Fibroblast of mammary gland (primary cell): ENCODE measurements around the gene DIP2C.

Experiments used
- DNase-seq: peaks from one replicate; pipeline ENCODE4 v3.0.0-alpha.2; 2010; ENCODE audit warnings: low read depth
- H3K4me3 ChIP-seq: 2 replicates; pipeline ENCODE4 v1.5.1; 2011; ENCODE audit warnings: low read depth, mild to moderate bottlenecking, low read length, moderate library complexity; ENCODE audit not compliant: control insufficient read depth
- CTCF ChIP-seq: conservative IDR thresholded peaks from 2 replicates; pipeline ENCODE4 v1.5.1; 2011; ENCODE audit warnings: low read depth, low read length, inconsistent platforms; ENCODE audit not compliant: control insufficient read depth, insufficient read depth

The DIP2C gene

GRCh38 chr10:320771-321170 is 368.7 kb downstream of the DIP2C start:
- no peak overlapping the region for H3K4me3 ChIP-seq
- no peak for TF ChIP-seq CTCF
- no peak for DNase-seq

- no peak for DNase-seq
- TF ChIP-seq CTCF, result no peak
- H3K4me3 ChIP-seq, result no peak overlapping the region
These were observed 371.5 kb downstream of the DIP2C start for GRCh38 chr10:317926-318325.

GRCh38 chr10:317271-317769 is 372.1 kb downstream of the DIP2C start:
- H3K4me3 ChIP-seq, result no peak overlapping the region
- DNase-seq, result peak; percentile 67
- no peak for TF ChIP-seq CTCF

GRCh38 chr10:316390-316789 is 373.1 kb downstream of the DIP2C start:
- H3K4me3 ChIP-seq, result no peak overlapping the region
- no peak for DNase-seq
- no peak for TF ChIP-seq CTCF

- H3K4me3 ChIP-seq, result no peak overlapping the region
- no peak for TF ChIP-seq CTCF
- DNase-seq, result no peak
These were observed 374.6 kb downstream of the DIP2C start for GRCh38 chr10:314871-315270.

GRCh38 chr10:314381-314780 is 375.1 kb downstream of the DIP2C start:
- no peak for TF ChIP-seq CTCF
- DNase-seq, result no peak
- H3K4me3 ChIP-seq, result no peak overlapping the region
